GM19463 (cell line): ENCODE data around the gene GOLGA2.

ENCODE experiments used
- ATAC-seq: cut with Tn5 transposase; IDR thresholded peaks from one replicate; pipeline ENCODE4 v1.9.1; 2021; ENCODE audit warnings: mild to moderate bottlenecking, moderate library complexity; ENCODE audit not compliant: unreplicated experiment

Gene GOLGA2

DNA sequence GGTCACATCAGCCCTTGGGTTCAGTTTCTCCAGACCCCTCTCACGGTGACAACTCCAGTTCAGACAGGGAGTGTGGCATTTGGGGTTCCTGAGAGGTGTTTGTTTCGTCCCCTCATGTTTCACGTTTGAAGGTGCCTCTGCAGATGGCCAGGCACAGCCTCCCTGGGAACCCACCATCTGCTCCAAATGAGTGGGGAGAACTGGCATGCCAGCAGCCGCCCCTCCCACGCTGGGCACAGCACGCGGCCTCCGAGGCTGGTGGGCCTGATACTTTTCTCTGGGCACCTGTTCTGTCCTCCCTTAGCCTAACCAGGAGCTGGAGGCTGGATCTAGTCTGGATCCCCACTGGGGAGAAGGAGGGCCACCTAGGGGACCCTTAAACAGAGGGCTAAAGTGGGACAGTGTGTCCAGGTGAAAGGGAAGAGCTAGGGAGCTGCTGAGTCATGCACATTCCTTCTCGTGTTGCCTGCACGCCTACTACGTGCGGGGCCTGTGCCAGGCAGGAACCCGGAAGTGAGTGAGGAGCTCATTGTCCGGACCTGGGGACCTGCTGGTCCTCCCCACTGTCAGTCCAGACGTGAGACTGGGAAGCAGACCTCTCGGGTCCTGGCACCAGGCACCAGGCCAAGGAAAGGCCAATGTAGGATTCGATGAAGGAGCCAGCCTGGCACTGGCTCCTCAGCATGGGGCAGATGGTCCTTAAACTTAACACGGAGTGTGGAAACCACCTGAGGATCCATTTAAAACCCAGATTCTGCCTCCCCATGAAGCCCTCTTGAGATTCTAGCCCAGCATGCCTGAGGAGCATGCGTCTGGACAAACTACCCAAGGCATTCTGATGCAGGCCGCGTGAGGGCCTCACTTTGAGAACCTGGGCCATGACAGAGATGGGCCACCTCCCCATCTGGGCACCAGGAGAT, 61.0 kb downstream of the GOLGA2 start:
- no peak for ATAC-seq

DNA sequence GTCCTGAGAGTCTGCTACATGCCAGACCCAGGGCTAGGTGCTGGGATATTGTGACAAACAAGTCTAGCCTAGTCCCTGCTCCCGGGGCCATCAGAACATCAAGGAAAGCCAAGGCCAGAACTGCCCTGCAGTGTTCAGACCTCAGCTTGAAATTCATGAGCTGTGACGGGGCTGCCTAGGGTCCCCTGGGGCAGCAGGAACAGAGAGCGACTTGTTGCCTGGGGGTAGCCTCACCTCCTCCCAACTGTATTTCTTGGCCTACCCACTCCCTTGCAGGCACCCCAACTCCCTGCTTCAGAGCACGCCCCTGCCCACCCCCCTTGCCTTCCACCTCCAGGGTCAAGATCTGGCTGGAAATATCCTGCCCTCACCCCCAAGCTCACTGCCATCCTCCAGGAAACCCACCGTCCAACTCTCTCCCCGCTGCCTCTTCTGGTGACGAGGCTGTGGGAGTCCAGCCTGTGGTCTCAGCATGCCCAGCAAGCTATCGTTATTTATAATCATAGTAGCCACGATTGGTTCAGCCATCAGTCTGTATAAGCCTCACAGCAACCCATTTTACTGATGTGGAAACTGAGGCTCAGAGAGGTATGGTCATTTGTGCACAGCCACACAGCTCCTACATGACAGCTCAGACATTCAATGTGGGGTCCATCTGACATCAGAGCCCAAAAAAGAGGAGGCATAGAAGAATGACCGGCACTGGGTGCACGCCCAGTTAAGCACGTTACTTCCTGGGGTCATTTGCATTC, 61.9 kb downstream of the GOLGA2 start:
- no peak for ATAC-seq

DNA sequence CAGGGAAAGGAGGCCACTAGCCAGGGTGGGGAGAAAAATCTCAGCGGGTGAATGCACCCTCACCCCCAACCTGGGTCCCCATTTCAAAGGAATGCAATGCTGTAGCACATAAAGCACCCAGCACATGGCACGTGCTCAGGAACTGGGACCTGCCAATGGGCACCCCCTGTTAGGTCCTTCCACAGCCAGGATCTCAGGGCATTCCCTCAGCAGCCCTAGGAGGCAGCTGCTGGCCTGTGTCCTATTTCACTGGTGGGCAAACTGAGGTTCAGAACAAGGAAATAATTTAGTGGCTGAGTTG, 63.9 kb downstream of the GOLGA2 start:
- no peak for ATAC-seq

DNA sequence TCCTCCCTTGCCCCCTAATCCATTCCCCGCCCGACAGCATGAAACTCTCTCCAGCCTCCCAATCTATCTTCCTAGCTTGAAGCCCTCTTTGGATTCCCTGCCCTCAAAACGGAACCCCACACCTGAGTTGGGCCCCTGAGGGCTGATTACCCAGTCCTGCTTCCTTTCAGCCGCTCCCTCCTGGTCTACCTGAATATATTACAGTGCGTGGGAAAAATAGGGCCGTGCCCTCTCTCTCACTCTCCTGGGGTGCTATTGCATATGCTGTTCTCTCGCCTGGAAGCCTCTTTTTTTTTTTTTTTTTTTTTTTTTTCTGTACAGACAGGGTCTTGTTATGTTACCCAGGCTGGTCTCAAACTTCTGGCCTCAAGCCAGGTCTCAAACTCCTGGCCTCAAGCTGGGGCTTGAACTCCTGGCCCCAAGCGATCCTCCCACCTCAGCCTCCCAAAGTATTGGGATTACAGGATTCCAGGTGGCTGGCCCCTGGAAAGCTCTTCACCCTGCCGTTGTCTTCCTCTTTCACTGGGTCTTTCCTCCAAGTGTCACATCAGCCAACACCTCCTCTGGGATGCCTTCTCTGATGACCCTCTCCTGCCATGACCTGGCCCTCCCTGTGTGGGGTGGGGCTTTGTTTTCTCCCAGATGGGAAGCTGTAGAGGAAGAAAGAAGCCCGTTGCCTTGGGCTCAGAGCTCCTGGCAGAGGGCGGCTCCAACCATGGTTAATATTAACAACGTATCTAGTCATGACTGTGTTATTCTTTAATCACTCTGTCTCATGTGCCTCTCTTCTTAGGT, 64.4 kb downstream of the GOLGA2 start:
- no peak for ATAC-seq

DNA sequence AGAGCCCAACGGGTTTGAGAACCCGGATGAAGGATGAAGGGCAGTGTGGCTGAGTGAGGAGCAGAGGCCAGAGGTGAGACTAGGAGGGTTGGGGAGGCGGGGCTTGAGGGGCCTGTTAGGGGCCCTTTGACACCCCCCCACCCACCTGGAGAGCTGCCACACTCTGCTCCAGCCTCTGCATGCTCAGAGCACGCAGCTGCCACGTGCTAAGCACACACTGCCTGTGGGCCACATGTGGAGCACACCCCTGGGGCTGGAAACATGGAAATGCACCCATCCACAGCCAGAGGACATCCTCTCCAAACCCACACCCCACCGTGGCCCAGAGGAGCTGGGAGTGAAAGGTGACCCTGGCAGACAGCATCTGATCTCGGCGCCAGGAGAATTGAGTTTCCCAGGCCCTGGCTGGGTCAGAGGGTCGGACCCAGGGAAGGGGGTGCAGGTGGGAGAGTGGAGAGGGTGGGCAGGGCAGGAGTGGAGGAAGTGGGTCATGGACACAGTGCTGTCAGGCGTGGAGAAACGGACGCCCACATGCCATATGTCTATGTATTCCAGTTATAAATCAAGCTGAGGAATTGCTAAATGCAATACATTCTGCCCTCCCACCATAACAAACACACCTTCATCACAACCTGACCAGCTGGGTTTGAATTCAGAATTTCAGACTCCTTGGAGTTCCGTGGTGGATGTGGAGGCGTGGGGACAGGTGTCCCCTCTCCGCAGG, 66.7 kb downstream of the GOLGA2 start:
- ATAC-seq, result no peak

DNA sequence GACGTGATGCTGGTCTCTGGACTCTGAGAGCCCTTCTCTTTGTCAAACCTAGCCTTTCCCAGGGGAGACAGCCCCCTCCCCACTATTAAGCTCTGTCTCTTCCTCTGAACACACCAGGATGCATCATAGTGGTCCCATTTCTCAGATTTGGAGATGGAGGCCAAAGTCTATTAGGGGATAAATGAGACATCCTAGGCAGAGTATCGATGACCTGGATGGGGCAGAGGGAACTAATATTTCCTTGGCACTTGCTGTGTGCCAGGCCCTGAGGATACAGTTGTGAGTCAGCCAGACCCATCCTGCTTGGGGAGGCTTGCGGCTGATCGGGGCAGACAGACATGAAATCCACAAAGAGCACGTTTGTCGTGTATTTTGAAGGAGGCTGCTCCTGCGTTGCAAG, 67.4 kb downstream of the GOLGA2 start:
- no peak for ATAC-seq

DNA sequence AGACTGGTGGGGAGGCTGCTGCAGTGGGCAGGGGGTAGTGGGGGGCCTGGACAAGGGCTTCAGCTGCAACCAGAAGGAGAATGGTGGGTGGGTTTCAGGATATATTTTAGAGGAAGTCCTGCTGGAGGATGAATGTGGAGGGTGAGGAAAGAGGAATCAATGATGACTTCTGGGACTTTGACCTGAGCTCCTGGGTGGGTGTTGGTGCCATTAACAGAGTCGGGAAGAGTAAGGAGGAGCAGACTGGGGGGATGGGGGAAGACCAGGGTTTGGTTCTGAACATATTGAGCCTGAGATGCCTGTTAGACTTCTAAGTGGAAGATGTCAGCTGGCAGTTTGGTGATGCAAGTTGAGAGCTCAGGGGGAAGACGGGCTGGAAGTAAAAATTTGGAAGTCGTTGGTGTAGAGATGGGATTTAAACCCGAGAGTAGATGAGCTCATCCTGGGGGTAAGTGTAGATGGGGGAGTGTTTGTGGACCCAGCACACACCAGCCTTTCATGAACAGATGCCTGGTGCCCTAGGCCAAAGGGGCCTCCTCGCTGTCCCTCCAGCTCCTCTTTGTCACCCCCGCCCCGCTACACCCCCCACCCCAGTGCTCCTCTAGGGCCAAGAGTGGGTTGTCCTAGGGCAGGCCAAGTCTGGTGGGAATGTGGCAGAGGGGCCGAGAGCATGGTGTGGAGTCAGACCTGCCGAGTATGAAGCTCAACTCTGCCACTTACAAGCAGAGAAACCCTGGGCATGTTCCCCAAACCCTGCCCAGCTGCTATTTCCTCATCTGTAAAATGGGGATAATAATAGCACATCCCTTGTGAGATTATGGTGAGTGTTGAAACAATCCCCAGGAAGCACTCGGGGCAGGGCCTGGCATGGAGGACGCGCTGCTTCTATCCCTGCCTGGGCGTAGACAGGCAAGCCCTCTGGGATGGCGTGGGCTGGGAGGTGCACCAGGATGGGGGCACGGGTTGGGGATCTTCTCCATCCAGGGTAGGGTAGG, 68.6 kb downstream of the GOLGA2 start:
- no peak for ATAC-seq

DNA sequence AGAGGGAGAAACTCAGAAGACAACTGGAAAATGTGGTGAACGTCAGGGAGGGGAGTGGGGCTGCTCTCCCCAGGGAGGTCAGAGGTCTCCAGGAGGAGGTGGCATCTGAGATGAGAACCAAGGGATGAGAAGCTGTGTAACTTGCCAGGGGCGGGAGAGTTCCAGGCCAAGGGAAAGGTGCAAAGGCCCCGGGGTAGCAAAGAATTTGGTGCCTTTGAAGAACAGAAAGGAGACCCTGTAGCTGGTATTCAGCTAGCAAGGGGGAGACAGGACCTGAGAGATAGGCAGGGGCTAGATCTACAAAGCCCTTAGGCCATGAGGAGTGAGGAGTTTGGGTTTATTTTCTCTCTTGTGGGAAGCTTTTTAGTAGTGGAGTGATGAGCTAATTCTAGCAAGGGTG, 69.3 kb downstream of the GOLGA2 start:
- no peak for ATAC-seq
